SU-DHL-6 (cell line): ENCODE data around the gene GABRD.

Source experiments
- CTCF ChIP-seq: fragments of 200-600 bp; sonication (generic); IDR thresholded peaks from one replicate; pipeline ENCODE4 v1.5.1; 2017; ENCODE audit warnings: antibody characterized with exemption, mild to moderate bottlenecking, low read length, moderate library complexity; ENCODE audit not compliant: insufficient read depth, poor library complexity, severe bottlenecking
- EZH2phosphoT487 ChIP-seq: fragments of 200-600 bp; sonication (generic), shearing (Covaris generic); conservative IDR thresholded peaks from 2 replicates; pipeline ENCODE4 v1.6.1; 2018; ENCODE audit warnings: mild to moderate bottlenecking, antibody characterized with exemption, low read length, moderate library complexity, mixed read lengths

- TF ChIP-seq CTCF (no peak), EZH2phosphoT487 (no peak)
These were observed 18.3 kb downstream of the GABRD start for GRCh38 chr1:2037314-2037979.
